ENCODE measurements around the gene STK17B.
"Not testable (repeated sequence)": the region's sequence is repeated elsewhere in the genome, so short reads cannot be mapped to it uniquely, and the experiment has no call there.

The STK17B gene

GRCh38 chr2:196096264-196096663 is 75.1 kb downstream of the STK17B start:
- Histone ChIP-seq H3K9me3 (ENCODE audit: control insufficient read depth in 2 of 2, low read length in 2 of 2) (no peaks in the 10 kb centered on the region), H3K36me3 (ENCODE audit: control insufficient read depth in 2 of 2, insufficient read depth in 2 of 2, low read length in 2 of 2) (no peaks in the 10 kb centered on the region), H3K9ac (ENCODE audit: low read length in 2 of 2) (no peak overlapping the region), H3K4me1 (ENCODE audit: control insufficient read depth, insufficient read depth, low read length) (no peaks in the 10 kb centered on the region), H3K27me3 (ENCODE audit: control insufficient read depth in 1 of 2, insufficient read depth in 2 of 2, low read length in 2 of 2) (no peaks in the 10 kb centered on the region), H3K27ac (ENCODE audit: low read length) (no peak overlapping the region), H3K4me3 (ENCODE audit: low read length in 2 of 2) (no peak overlapping the region)

DNA sequence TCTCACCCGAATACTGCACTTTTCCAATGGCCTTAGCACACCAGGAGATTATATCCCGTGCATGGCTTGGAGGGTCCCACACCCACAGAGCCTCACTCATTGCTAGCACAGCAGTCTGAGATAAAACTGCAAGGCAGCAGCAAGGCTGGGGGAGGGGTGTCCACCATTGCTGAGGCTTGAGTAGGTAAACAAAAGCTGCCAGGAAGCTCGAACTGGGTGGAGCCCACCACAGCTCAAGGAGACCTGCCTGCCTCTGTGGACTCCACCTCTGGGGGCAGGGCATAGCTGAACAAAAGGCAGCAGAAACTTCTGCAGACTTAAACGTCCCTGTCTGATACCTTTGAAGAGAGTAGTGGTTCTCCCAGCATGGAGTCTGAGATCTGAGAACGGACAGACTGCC is 81.9 kb downstream of the STK17B start:
- not testable (repeated sequence) for H3K9ac ChIP-seq (ENCODE audit: low read length in 2 of 2); H3K27me3 ChIP-seq (ENCODE audit: control insufficient read depth in 1 of 2, insufficient read depth in 2 of 2, low read length in 2 of 2); H3K27ac ChIP-seq (ENCODE audit: low read length); H3K4me3 ChIP-seq (ENCODE audit: low read length in 2 of 2); H3K9me3 ChIP-seq (ENCODE audit: control insufficient read depth in 2 of 2, low read length in 2 of 2); H3K36me3 ChIP-seq (ENCODE audit: control insufficient read depth in 2 of 2, insufficient read depth in 2 of 2, low read length in 2 of 2); H3K4me1 ChIP-seq (ENCODE audit: control insufficient read depth, insufficient read depth, low read length)

DNA sequence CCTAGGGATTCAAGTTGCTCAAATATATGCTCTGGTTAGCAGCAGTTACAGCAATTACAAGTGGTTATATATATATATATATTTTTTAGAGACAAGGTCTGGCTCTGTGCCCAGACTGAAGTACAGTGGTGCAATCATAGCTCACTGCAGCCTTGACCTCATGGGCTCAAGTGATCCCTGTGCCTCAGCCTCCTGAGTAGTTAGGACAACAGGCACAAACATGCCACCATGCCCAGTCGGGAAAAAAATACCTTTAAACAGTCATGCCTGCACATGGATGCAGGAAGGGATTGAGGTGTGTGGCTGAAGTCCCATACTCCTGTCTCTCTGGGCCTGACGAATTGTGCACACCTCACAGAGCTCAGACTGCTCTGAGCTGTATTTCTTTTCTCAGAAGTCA is 83.2 kb downstream of the STK17B start:
- Histone ChIP-seq H3K4me3 (ENCODE audit: low read length in 2 of 2) (no peak overlapping the region), H3K4me1 (ENCODE audit: control insufficient read depth, insufficient read depth, low read length) (no peaks in the 10 kb centered on the region), H3K36me3 (ENCODE audit: control insufficient read depth in 2 of 2, insufficient read depth in 2 of 2, low read length in 2 of 2) (no peaks in the 10 kb centered on the region), H3K9me3 (ENCODE audit: control insufficient read depth in 2 of 2, low read length in 2 of 2) (no peaks in the 10 kb centered on the region), H3K9ac (ENCODE audit: low read length in 2 of 2) (no peak overlapping the region), H3K27ac (ENCODE audit: low read length) (no peak overlapping the region), H3K27me3 (ENCODE audit: control insufficient read depth in 1 of 2, insufficient read depth in 2 of 2, low read length in 2 of 2) (no peaks in the 10 kb centered on the region)

DNA sequence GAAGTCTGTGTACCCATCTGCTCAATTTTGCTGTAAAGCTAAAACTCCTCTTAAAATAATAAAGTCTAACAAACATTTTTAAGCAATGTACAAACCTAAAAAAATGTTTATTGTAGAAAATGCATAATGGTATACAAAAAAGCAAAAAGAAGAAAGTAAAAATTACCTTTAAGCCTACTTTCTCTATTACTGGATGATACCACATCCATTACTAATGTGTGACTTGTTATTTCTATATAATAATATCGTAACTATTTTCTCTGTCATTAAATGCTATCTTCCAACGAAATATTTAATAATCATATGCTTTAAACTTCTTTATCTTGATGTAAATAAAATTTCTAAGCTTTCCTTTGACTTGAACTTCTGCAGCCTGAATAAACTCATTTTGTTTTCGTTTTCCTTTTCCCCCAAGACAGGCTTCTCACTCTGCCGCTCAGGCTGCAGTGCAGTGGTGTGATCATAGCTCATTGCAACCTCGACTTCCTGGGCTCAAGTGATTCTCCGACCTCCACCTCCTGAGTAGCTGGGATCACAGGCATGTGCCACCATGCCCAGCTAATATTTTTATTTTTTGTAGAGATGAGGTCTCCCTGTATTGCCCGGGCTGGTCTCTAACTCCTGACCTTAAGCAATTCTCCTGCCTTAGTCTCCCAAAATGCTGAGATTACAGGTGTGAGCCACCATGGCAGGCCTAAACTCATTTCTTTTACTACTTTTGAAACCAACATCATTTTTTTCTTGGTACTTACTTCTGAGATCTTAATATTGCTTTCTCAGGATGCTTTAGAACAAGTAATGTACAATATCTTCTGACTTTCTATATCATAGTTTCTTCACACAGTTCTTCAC is 84.6 kb downstream of the STK17B start:
- Histone ChIP-seq H3K4me3 (ENCODE audit: low read length in 2 of 2) (no peak overlapping the region), H3K27ac (ENCODE audit: low read length) (no peak overlapping the region), H3K9me3 (ENCODE audit: control insufficient read depth in 2 of 2, low read length in 2 of 2) (no peaks in the 10 kb centered on the region), H3K4me1 (ENCODE audit: control insufficient read depth, insufficient read depth, low read length) (no peaks in the 10 kb centered on the region), H3K9ac (ENCODE audit: low read length in 2 of 2) (no peak overlapping the region), H3K36me3 (ENCODE audit: control insufficient read depth in 2 of 2, insufficient read depth in 2 of 2, low read length in 2 of 2) (no peaks in the 10 kb centered on the region), H3K27me3 (ENCODE audit: control insufficient read depth in 1 of 2, insufficient read depth in 2 of 2, low read length in 2 of 2) (no peaks in the 10 kb centered on the region)

GRCh38 chr2:196083601-196084000 is 87.8 kb downstream of the STK17B start:
- Histone ChIP-seq H3K9ac (ENCODE audit: low read length in 2 of 2) (no peak overlapping the region), H3K4me3 (ENCODE audit: low read length in 2 of 2) (no peak overlapping the region), H3K36me3 (ENCODE audit: control insufficient read depth in 2 of 2, insufficient read depth in 2 of 2, low read length in 2 of 2) (no peaks in the 10 kb centered on the region), H3K27ac (ENCODE audit: low read length) (no peak overlapping the region), H3K9me3 (ENCODE audit: control insufficient read depth in 2 of 2, low read length in 2 of 2) (no peaks in the 10 kb centered on the region), H3K4me1 (ENCODE audit: control insufficient read depth, insufficient read depth, low read length) (no peaks in the 10 kb centered on the region), H3K27me3 (ENCODE audit: control insufficient read depth in 1 of 2, insufficient read depth in 2 of 2, low read length in 2 of 2) (no peaks in the 10 kb centered on the region)
